Ovary (tissue), 9 donors: ENCODE results near the gene DNAJC1. TPM values are rescaled to one million over a fixed set of nuclear protein-coding genes. Genes with fewer than 3 reads are reported as not detected.

Experiments used
- DNase-seq, 5 donors: peaks; one replicate each; pipeline ENCODE4 v3.0.0-alpha.2; 2019 to 2020
- H3K27ac ChIP-seq, 2 donors: fragments of 200-600 bp; one replicate each; pipeline versions ENCODE4 v1.5.1 to v1.8.0; 2019 to 2022
- H3K27me3 ChIP-seq: fragments of 200-600 bp; one replicate; pipeline ENCODE4 v1.8.0; 2022
- H3K36me3 ChIP-seq: fragments of 200-600 bp; sonication (generic); one replicate; pipeline ENCODE4 v1.5.1; 2019
- H3K4me1 ChIP-seq: one replicate; pipeline ENCODE4 v1.8.1; 2013; ENCODE audit warnings: mild to moderate bottlenecking, moderate library complexity; ENCODE audit not compliant: insufficient read depth
- H3K4me3 ChIP-seq: fragments of 200-600 bp; sonication (generic); one replicate; pipeline ENCODE4 v1.5.1; 2017
- H3K9me3 ChIP-seq, 2 donors: fragments of 200-600 bp in 1 of 2; sonication (generic) in 1 of 2; one replicate each; pipeline versions ENCODE4 v1.5.1 to v1.8.1; 2013 to 2019; ENCODE audit warnings: mild to moderate bottlenecking in 1 of 2, moderate library complexity in 1 of 2
- CTCF ChIP-seq, 3 donors: fragments of 450-650 bp in 2 of 3; fragments of 200-600 bp in 1 of 3; IDR thresholded peaks; one replicate each; pipeline versions ENCODE4 v1.5.1 to v1.8.0; 2016 to 2022; ENCODE audit warnings: antibody characterized with exemption in 3 of 3, mild to moderate bottlenecking in 1 of 3
- EP300 ChIP-seq: sonication (generic); formaldehyde crosslinking; IDR thresholded peaks from one replicate; pipeline ENCODE4 v1.6.1; 2017; ENCODE audit warnings: antibody characterized with exemption
- POLR2A ChIP-seq: fragments of 450-650 bp; IDR thresholded peaks from one replicate; pipeline ENCODE4 v1.6.1; 2017; ENCODE audit warnings: antibody characterized with exemption, mild to moderate bottlenecking, moderate library complexity
- WGBS, 3 donors: extraction: QIAGEN DNeasy Blood & Tissue Kit in 1 of 3; methylation state at CpG; one replicate each; pipeline versions ENCODE4 v1.1.5 to v1.1.7; 2013 to 2017; 5-methylcytosine and 5-hydroxymethylcytosine counted together
- intact Hi-C, 4 donors: fragments of 100-400 bp; cut with DNase I; formaldehyde crosslinking; loops; one replicate each; pipeline versions ENCODE4 v1.11.0 to v1.15.1; 2022 to 2023
- polyA plus RNA-seq, 2 donors: library from polyadenylated mRNA; stranded (reverse); fragments of 200-250 nt in 1 of 2; fragments of 350-450 nt in 1 of 2; fragmentation: Illumina TruSeq in 1 of 2; extraction: RNeasy Lipid Tissue Mini Kit (QIAGEN cat#74804) in 1 of 2; gene quantifications; one replicate each; pipeline ENCODE4 v1.2.3, GENCODE V29; 2013 to 2014
- total RNA-seq, 7 donors: library from RNA; depleted of rRNA in 2 of 7; stranded (reverse); fragments of >200 nt in 2 of 7; fragmentation: NEBNext Ultra II Directional in 3 of 7; extraction: Animal tissue kit (Norgen Biotek cat#: 25700) in 3 of 7; gene quantifications; one replicate each; pipeline versions ENCODE4 v1.1.0 to v1.2.4, GENCODE V29; 2016 to 2023
- donor health status: DM: no; HTN: no; CAD: no; lungs with moderate emphysema.
- donor health status: DM: no; HTN: no; CAD: no.
- donor health status: Bipolar disorder and iron deficiency.
- donor health status: DM: yes; HTN: yes; CAD: no.
- donor health status: DM: no; HTN: no; CAD: no.
- donor health status: DM: yes; HTN: yes; CAD: no.

The DNAJC1 gene
- total and polyA plus RNA-seq, 9 donors, result 18.8 to 62.7 (median 21.0) TPM

GRCh38 chr10:21919906-21920305 lies 83.6 kb downstream of the DNAJC1 start:
- TF ChIP-seq EP300 (no peak), POLR2A (no peak), CTCF (IDR thresholded peaks at IDR 0.05) (no peak)
- intact Hi-C loops, result no loop called here
- Histone ChIP-seq H3K27ac (no peak overlapping the region), H3K9me3 (no peaks in the 10 kb centered on the region), H3K27me3 (no peaks in the 10 kb centered on the region), H3K4me1 (no peaks in the 10 kb centered on the region), H3K4me3 (no peak overlapping the region), H3K36me3 (no peaks in the 10 kb centered on the region)
- no peak for DNase-seq

GRCh38 chr10:21919117-21919516 lies 84.4 kb downstream of the DNAJC1 start:
- Histone ChIP-seq H3K9me3 (no peaks in the 10 kb centered on the region), H3K4me1 (no peaks in the 10 kb centered on the region), H3K27ac (no peak overlapping the region), H3K4me3 (no peak overlapping the region), H3K36me3 (no peaks in the 10 kb centered on the region), H3K27me3 (no peaks in the 10 kb centered on the region)
- 67 to 68% (median 67%) methylated on average over 1 of the region's 1 CpG for WGBS, 3 donors
- DNase-seq, result no peak
- no peak for TF ChIP-seq POLR2A
- TF ChIP-seq EP300, result no peak
- TF ChIP-seq CTCF (IDR thresholded peaks at IDR 0.05), result no peak
- intact Hi-C loops, result no loop called here

GRCh38 chr10:21912625-21913024 lies 90.9 kb downstream of the DNAJC1 start:
- H3K36me3 ChIP-seq, result no peaks in the 10 kb centered on the region
- no peaks in the 10 kb centered on the region for H3K27me3 ChIP-seq
- 89 to 93% (median 92%) methylated on average over 2 of the region's 2 CpGs for WGBS, 3 donors
- no peak for DNase-seq
- TF ChIP-seq POLR2A (no peak), CTCF (IDR thresholded peaks at IDR 0.05) (no peak), EP300 (no peak)
- H3K4me1 ChIP-seq, result no peaks in the 10 kb centered on the region
- intact Hi-C loops, result no loop called here
- no peak overlapping the region for H3K4me3 ChIP-seq
- no peaks in the 10 kb centered on the region for H3K9me3 ChIP-seq
- H3K27ac ChIP-seq, result no peak overlapping the region

- intact Hi-C loops, result no loop called here
Measured at GRCh38 chr10:21910798-21911197, 92.7 kb downstream of the DNAJC1 start.

More at GRCh38 chr10:21910798-21911197, 92.7 kb downstream of the DNAJC1 start:
- TF ChIP-seq CTCF (IDR thresholded peaks at IDR 0.05) (no peak), POLR2A (no peak), EP300 (no peak)
- no peaks in the 10 kb centered on the region for H3K36me3 ChIP-seq
- no peak overlapping the region for H3K27ac ChIP-seq
- H3K9me3 ChIP-seq, result no peaks in the 10 kb centered on the region
- H3K27me3 ChIP-seq, result no peaks in the 10 kb centered on the region
- H3K4me3 ChIP-seq, result no peak overlapping the region
- H3K4me1 ChIP-seq, result no peaks in the 10 kb centered on the region
- no peak for DNase-seq
- 80 to 95% (median 92%) methylated on average over 5 of the region's 5 CpGs for WGBS, 3 donors
